ENCODE results near the gene NIPAL1.
"Not testable (repeated sequence)": the region's sequence is repeated elsewhere in the genome, so short reads cannot be mapped to it uniquely, and the experiment has no call there.

NIPAL1 gene

GRCh38 chr4:48016141-48017107, at the start of gene NIPAL1, which contains the start of gene CNGA1:
TSS of gene NIPAL1 (plus strand) at chr4:48016772. CDS start at chr4:48016840, 68 bp downstream.
TSS of gene CNGA1 (minus strand) at chr4:48016681. CDS start at chr4:47952689, 63,992 bp downstream.
- DNase-seq, result peak; percentile 64 to 91 (median 76)

GRCh38 chr4:47968847-47969246, 47.7 kb upstream of the NIPAL1 start:
- DNase-seq, result no peak

GRCh38 chr4:47972181-47972580, 44.4 kb upstream of the NIPAL1 start:
- DNase-seq, result peak; percentile 70 to 90 (median 84)

- peak in 1 of 3 donors; percentile 20 for DNase-seq
Observed at GRCh38 chr4:47972721-47973120, 43.9 kb upstream of the NIPAL1 start.

DNA sequence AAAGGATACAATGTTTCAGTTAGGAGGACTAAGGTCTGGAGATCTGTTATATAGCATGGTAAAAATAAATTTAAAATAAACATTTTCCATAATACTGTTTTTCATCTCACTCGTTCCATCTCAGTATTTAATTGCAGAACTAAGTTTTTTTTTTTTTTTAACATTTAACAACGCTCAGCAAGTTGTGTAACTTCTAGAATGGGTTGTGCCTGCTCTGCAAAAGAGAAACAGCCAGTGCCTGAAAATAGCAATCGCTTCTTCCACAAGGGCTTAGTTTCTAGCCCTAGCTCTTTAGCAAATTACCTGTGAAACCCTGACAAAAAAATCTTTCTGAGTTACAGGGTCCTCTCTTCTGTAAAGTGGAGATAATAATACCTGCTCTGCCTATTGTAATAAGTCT, 42.0 kb upstream of the NIPAL1 start:
- peak; percentile 35 to 59 (median 57) for DNase-seq

- no peak for DNase-seq
Observed at GRCh38 chr4:47990145-47990544, 26.4 kb upstream of the NIPAL1 start.

GRCh38 chr4:47992475-47992874, 24.1 kb upstream of the NIPAL1 start:
- DNase-seq, result peak in 1 of 3 donors; percentile 8

DNA sequence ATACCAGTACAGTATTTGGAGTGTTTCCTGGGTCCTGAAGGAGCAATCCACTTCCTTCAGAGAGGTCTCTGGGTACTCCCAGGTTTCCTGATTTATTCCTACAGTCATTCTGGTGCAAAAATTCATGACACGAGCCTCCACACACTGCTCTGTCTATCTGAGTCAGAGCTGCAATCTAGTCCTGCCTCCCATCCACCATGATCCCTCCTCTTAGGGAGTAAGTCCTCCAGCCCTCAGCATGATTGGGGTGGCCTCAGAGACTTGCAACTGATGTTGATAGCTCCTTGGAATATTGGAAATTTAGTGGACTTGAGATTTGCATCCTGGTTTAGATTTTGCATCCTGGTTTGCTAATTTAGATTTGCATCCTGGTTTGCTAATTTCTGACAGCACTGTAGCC, 20.6 kb upstream of the NIPAL1 start:
- peak in 1 of 3 donors; percentile 9 for DNase-seq

- DNase-seq, result no peak
Observed at GRCh38 chr4:48002267-48002666, 14.3 kb upstream of the NIPAL1 start.

DNA sequence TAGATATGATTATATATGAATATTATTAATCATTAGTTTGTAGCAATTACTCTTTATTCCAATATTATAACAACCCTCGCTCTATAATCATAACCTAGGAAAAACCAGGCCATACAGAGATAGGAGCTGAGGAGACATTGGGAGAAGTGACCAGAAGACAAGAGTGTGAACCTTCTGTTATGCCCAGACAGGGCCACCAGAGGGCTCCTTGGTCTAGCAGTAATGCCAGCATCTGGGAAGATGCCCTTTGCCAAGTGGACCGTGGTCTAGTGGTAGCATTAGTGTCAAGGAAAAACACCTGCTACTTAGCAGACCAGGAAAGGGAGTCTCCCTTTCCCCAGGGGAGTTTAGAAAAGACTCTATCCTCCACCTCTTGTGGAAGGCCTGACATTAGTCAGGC, 13.0 kb upstream of the NIPAL1 start:
- peak; percentile 55 to 58 (median 58) for DNase-seq

DNA sequence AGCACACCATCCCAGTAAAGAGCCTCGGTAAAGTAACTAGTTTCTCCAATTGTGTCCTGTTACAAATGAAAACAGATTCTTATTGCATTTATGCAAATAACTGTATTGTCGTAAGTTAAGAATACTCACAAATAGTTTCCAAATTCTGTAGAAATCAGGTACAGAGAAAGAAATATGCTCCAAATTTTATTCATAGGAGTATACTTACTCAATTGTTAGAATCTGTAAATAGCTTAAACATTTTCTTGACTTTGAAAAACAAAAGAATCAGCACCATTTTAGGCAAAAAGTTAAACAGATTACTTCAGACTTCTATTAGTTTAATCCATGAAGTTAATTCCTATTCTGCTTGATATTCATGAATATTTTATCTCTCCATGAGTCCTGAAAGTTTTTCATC, 10.8 kb upstream of the NIPAL1 start:
- no peak for DNase-seq

DNA sequence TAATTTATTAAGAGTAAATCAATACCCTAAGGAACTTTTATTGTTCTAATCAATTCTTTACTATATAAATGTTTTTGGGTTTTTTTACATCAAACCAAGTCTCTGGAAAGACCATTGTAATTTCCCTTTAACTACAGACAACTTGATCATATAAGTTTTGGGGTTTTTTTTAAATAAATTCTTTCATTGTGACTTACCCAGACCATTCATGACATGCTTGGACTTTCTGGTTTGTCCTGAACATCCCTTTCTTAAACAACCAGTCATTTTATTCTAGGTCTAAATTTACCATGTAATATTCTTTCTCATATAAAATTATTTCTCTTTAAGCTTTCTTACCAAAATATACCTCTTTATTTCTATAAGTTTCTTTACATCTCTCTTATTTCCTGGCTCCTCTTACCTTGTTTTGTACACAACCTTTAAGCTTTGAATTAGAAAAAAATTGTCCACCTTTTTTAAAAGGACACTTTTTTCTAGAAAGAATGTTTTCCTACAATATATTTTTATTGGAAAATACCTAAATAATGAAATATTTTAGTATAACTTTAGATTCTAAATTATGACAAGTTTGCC, 8.5 kb upstream of the NIPAL1 start:
- DNase-seq, result no peak

DNA sequence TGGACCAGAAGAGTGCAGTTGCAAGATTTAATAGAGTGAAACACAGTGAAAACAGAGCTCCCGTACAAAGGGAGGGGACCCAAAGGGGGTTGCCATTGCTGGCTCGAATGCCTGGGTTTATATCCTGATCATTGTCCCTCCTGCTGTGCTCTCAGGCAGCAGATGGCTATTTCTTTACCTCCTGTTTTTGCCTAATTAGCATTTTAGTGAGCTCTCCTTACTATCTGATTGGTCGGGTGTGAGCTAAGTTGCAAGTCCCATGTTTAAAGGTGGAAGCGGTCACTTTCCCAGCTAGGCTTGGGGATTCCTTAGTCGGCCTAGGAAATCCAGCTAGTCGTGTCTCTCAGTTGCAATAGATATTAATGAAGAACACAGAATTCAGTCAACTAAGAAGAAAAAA, 5.7 kb upstream of the NIPAL1 start:
- not testable (repeated sequence) for DNase-seq

- no peak for DNase-seq
Observed at GRCh38 chr4:48011722-48012121, 4.8 kb upstream of the NIPAL1 start.

DNA sequence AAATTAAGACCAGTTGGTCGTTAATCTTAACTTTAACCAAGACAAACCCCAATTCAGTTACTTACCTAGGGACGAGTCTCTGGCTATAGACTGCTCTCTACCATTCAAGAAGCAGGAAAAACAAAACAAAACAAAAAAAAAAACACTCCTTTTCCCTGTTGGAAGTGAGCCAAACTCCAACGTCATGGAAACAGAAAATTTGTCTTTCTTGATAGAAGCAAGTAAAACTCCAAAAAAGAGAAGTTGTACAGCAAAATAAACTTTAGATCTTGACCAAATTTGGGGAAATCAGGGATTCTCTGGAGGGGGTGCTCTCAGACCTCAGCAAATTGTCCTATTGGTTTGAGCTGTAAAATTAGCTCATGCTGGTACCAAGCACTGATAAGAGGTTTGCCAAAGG, 3.7 kb upstream of the NIPAL1 start:
- DNase-seq, result peak; percentile 46 to 59 (median 54)

GRCh38 chr4:48015216-48015615, 1.4 kb upstream of the NIPAL1 start:
- no peak for DNase-seq

GRCh38 chr4:48015678-48016077, 894 bp upstream of the NIPAL1 start:
- no peak for DNase-seq

- DNase-seq, result peak; percentile 89 to 96 (median 91)
Observed at GRCh38 chr4:48017108-48017571, 568 bp downstream of the NIPAL1 start.

GRCh38 chr4:48018112-48018511, 1.5 kb downstream of the NIPAL1 start:
- DNase-seq, result no peak

DNA sequence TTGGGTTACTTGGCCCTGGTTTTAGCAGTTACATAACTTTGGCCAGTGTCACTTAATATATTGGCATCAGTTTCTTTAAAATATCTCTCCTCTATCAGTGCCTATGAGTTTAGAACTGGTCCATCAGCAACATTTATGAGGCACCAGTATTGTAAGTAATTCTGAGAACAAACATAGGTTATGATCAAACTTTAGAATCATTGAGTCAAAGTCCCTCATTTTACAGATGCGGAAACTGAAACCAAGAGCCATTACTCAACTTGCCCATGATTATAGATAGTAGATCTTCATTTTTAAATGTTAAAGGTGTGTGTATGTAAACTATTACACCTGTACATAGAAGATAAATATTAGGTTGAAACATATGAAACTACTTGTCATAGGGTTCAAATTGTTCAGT, 4.5 kb downstream of the NIPAL1 start:
- no peak for DNase-seq

DNA sequence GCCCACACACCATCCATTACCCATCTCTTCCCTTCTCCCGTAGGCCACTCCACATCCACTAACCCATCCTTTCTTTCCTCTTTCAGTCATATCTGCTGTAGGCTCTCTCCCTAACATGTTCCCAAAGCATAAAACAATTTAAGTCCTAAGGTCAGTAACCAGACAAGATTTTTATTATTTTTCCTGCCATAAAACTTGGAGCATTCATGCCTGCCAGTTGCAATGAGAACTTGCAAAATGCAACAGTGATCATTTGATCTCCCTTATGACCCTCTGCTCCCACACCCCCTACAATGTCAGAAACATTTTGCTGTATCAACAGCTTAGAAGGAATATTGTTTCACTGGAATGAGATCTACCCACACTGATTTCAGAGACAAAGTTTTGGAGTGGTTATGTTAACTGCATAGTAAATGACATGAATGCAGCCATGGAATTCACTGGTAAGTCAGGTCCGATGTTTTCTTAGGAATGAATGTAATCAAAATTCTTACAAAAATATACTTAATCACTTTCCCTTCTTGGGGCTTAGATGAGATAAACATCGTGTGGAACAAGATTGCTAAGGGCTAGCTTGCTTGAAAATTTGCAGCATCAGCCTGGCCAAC, 5.7 kb downstream of the NIPAL1 start:
- DNase-seq, result no peak

GRCh38 chr4:48024522-48024921, 8.0 kb downstream of the NIPAL1 start:
- DNase-seq, result no peak

DNA sequence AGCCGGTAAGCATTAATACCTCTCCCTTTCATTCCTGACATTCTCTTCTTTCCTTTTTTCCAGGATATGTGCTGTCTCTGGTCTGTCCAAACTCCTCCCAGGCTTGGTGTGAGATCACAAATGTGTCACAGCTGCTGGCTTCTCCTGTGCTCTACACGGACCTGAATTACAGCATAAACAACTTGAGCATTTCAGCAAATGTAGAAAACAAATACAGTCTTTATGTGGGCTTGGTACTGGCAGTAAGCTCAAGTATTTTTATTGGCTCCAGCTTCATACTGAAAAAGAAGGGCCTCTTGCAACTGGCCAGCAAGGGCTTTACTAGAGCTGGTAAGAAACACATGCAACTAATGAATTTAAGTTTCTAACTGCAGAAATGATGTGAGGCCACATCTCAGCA, 8.4 kb downstream of the NIPAL1 start:
- no peak for DNase-seq

All from suppressor macrophage treated with lipopolysaccharide for 1 hour (primary cell).